ENCODE data around the gene EPN2.

DNA sequence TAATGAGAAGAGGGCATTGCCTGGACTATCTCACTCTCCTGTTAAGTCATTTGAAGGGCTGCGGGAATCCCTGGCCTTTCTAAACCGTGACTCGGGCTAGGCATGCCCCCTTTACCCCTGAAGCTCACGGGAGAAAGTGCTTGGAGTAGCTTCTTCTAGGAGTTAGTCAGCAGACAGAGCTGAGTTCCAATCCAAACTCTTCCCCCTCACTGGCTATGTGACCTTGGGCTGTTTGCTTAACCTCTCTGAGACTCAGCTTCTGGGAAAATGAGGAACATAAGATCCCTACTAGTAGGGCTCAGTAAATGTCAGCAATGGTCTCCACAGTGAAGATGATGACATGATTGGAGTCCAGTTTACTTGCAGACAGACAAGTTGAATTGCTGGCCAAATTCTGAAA lies 131.1 kb downstream of the EPN2 start:
- no peak for TF ChIP-seq CTCF (IDR thresholded peaks at IDR 0.05; ENCODE audit: low read depth, low read length, missing input control)
- TF ChIP-seq FOXA1 (IDR thresholded peaks at IDR 0.05), result no peak

All from liver (tissue), 2 donors.